Measurements from ENCODE around the gene ALPP. TPM values are rescaled to one million over a fixed set of nuclear protein-coding genes. Genes with fewer than 3 reads are reported as not detected.

Gene ALPP
- total RNA-seq, 2 experiments from 2014 or later, result not detected

DNA sequence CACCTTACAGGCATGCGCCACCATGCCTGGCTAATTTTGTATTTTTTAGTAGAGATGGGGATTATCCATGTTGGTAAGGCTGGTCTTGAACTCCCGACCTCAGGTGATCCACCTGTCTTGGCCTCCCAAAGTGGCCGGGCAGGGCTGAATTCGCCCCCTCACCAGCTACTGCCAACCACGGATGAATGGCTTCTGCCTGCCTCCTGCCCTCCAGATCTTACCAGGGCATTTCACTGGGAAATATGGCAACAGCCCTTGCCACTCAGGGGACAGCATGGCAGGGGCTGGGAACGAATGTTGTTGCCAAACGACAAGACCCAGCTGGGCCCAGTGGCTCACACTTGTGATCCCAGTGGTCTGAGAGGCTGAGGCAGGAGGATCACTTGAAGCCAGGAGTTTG is 1.8 kb upstream of the ALPP start:
- TF ChIP-seq, protein P1, sequence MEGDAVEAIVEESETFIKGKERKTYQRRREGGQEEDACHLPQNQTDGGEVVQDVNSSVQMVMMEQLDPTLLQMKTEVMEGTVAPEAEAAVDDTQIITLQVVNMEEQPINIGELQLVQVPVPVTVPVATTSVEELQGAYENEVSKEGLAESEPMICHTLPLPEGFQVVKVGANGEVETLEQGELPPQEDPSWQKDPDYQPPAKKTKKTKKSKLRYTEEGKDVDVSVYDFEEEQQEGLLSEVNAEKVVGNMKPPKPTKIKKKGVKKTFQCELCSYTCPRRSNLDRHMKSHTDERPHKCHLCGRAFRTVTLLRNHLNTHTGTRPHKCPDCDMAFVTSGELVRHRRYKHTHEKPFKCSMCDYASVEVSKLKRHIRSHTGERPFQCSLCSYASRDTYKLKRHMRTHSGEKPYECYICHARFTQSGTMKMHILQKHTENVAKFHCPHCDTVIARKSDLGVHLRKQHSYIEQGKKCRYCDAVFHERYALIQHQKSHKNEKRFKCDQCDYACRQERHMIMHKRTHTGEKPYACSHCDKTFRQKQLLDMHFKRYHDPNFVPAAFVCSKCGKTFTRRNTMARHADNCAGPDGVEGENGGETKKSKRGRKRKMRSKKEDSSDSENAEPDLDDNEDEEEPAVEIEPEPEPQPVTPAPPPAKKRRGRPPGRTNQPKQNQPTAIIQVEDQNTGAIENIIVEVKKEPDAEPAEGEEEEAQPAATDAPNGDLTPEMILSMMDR (conservative IDR thresholded peaks at IDR 0.05; ENCODE audit: low read length), result no peak
- TF ChIP-seq EZH2phosphoT487 (IDR thresholded peaks at IDR 0.05; ENCODE audit: borderline replicate concordance, low read depth, low read length), result no peak
- H2AFZ ChIP-seq (ENCODE audit: low read length), result no peak overlapping the region
- no peaks in the 10 kb centered on the region for H4K20me1 ChIP-seq (ENCODE audit: insufficient read depth, low read length)
- H3K4me2 ChIP-seq (ENCODE audit: low read length), result no peak overlapping the region
- H3K4me1 ChIP-seq (ENCODE audit: insufficient read depth, low read length, poor library complexity, severe bottlenecking), result peaks cover 2% of the 10 kb centered on the region
- H3K36me3 ChIP-seq (ENCODE audit: insufficient read depth, low read length), result no peaks in the 10 kb centered on the region
- no peaks in the 10 kb centered on the region for H3K9me3 ChIP-seq (ENCODE audit: low read length)
- no peak overlapping the region for H3K27ac ChIP-seq (ENCODE audit: low read depth, low read length, poor library complexity, severe bottlenecking)
- POLR2A ChIA-PET, result no interaction called here
- H3K79me2 ChIP-seq (ENCODE audit: insufficient read depth, low read depth, low read length), result no peaks in the 10 kb centered on the region
- CTCF ChIA-PET (ENCODE audit: unreplicated experiment), result no interaction called here
- DNase-seq (ENCODE audit: low spot score), result no peak
- BruUV-seq (replicated peaks), result no TSS peak
- H3K9me2 ChIP-seq (ENCODE audit: insufficient read depth, low read length), result no peaks in the 10 kb centered on the region
- H3K4me3 ChIP-seq (ENCODE audit: low read depth, low read length, poor library complexity, severe bottlenecking), result no peak overlapping the region
- intact Hi-C loops (cut with micrococcal nuclease; ENCODE audit: unreplicated experiment), result no loop called here

DNA sequence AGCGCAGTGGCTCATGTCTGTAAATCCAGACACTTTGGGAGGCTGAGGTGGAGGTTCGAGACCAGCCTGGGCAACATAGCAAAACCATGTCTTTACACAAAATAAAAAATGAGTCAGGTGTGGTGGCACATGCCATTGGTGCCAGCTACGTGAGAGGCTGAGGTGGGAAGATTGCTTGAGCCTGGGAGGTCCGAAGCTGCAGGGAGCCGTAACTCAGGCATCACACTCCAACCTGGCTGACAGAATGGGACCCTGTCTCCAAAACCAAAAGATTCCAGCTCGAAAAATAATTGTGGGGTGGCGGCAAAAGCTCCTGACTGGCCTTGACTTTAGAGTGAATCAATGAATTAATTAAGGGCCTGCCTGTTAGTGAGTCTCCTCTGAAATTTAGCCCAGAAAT is 1.2 kb upstream of the ALPP start:
- no TSS peak for BruUV-seq (replicated peaks)

More for the DNA sequence above, 1.2 kb upstream of the ALPP start:
- H3K36me3 ChIP-seq (ENCODE audit: insufficient read depth, low read length), result no peaks in the 10 kb centered on the region
- no peaks in the 10 kb centered on the region for H3K79me2 ChIP-seq (ENCODE audit: insufficient read depth, low read depth, low read length)
- H3K4me1 ChIP-seq (ENCODE audit: insufficient read depth, low read length, poor library complexity, severe bottlenecking), result no peaks in the 10 kb centered on the region
- no peak overlapping the region for H3K4me2 ChIP-seq (ENCODE audit: low read length)
- TF ChIP-seq, protein P1 (conservative IDR thresholded peaks at IDR 0.05; ENCODE audit: low read length), result no peak
- TF ChIP-seq EZH2phosphoT487 (IDR thresholded peaks at IDR 0.05; ENCODE audit: borderline replicate concordance, low read depth, low read length), result no peak
- no peaks in the 10 kb centered on the region for H3K9me2 ChIP-seq (ENCODE audit: insufficient read depth, low read length)
- CTCF ChIA-PET (ENCODE audit: unreplicated experiment), result no interaction called here
- intact Hi-C loops (cut with micrococcal nuclease; ENCODE audit: unreplicated experiment), result no loop called here
- H4K20me1 ChIP-seq (ENCODE audit: insufficient read depth, low read length), result no peaks in the 10 kb centered on the region
- POLR2A ChIA-PET, result no interaction called here
- H3K4me3 ChIP-seq (ENCODE audit: low read depth, low read length, poor library complexity, severe bottlenecking), result no peak overlapping the region
- no peak for DNase-seq (ENCODE audit: low spot score)
- H2AFZ ChIP-seq (ENCODE audit: low read length), result no peak overlapping the region
- no peak overlapping the region for H3K27ac ChIP-seq (ENCODE audit: low read depth, low read length, poor library complexity, severe bottlenecking)
- no peaks in the 10 kb centered on the region for H3K9me3 ChIP-seq (ENCODE audit: low read length)
